GM19324 (cell line): ENCODE measurements around the gene SH3D21.

Experiments
- ATAC-seq: cut with Tn5 transposase; IDR thresholded peaks from one replicate; pipeline ENCODE4 v1.9.1; 2021; ENCODE audit warnings: mild to moderate bottlenecking, moderate library complexity; ENCODE audit not compliant: unreplicated experiment, low FRiP score

The SH3D21 gene

DNA sequence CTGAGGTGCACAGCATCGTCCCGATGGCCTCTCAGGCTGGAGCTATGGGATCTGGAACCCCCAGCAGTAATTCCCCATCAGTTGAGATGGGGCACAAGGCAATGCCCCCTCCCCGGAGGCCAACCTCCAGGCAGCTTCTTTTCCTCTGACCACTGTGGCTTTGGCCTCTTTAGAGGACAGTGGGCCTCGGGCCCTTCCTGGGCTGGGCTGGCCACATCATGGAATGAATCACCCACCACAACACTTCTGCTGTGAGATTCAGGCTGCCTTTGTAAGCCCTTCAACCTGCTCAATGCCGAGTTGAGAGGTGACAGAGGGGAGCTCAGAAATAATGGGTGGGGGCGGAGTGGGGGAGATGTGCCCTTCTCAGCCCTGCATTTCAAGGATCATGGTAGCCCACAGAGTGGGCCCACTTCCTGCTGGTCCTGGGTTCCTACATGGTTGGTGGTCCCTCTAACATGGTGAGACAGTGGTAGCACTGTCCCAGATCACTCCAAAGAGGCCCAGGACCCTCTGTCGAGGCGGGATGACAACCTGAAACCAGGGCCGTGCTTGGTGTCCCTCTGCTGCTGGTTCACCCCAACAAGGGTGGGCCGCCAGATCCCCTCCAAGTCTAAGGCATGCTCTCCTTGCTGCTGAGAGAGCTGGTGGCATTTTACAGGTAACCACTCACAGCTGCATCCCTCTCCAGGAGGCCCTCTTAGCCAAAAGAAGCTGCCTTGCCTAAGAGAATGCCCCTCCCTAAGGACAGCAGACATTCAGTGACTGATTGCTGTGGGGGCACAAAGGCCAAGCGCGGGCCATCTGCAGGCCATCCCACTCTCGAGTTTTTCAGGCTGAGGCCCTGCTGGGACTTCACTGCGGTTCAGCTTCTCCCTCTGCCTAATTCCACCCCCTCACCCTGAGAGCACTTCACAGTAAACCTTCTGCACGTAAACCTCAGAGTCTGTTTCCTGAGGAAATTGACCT, 47.0 kb downstream of the SH3D21 start:
- ATAC-seq = no peak

DNA sequence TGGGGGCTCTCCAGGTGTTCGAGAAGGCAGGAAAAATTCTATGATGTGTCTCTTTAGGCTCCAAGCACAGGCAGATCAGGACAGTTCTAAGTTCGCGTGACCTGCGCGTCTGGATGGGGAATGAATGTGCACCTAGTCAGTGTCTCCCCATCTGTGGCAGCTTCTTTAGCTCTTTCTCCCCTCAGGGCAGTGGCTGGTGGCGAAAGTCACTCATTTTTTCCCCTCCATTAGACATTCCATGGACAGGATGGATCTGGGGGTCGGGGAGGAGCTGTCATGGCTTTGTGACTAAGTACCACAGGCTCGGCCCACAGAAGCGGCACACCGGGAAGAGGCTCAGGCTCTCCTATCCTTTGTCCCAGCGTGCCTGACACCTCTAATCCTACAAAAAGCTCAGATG, 48.3 kb downstream of the SH3D21 start:
- ATAC-seq = no peak

DNA sequence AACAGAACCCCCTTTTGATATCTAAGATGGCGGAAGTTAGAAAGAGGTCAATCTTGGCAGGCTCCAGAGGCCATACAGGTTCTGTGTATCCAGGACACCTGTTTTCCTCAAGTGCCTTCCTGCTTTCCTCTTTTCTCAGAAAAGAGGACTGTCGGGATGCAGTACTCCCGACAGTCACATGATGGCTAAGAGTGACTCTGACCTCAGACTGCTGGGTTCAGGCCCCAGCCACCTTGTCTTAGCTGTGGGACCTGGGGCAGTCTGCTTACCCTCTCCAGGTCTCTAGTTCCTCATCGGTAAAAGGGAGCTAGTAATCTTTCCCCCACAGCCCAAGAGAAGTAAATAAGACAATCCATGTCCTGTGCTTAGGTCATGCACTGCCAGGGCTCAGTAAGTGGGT, 49.6 kb downstream of the SH3D21 start:
- ATAC-seq = no peak

DNA sequence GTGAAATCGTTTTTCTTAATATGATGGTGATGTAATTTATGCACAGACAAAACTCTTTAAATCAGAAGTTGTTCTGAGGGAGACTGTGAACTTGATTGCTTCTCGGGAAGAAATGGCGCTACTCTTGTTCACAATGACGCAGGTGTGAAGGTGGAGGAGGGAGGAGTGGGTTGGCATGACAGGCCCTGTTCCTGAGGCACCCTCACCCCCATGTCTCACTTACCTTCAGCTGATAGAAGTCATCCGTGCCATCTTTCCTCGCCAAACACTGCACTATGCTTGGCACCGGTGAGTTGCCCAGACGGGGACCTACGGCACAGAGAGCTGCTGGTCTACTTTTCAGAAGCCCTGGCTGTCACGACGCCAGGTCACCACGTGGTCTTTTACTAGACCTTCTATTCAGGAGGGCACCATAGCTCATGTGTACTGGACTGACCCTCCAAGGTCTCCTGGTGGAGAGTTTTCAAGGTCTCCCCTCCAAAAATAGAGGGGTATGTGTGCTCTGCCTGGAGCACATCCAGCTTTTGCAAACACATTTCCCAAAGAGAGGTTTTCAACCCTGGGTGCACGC, 52.4 kb downstream of the SH3D21 start:
- ATAC-seq = no peak

DNA sequence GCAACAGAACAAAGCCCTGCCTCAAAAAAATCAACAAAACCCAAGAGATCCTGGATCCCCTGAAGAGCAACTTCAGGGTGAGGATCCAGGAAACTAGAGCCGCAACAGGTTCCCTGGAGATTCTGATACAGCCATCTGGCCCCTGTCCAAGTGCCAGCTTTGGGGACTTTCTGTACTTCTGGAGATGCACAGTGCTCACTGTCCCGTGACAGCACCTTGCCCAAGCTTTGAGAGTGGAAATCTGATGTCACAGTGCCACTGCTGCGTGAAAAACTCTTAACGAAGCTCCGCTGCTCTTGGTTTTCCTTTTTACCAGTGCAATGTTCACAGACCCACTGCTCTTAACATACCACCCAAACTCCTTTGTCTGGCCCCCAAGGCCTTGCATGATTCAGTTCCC, 53.2 kb downstream of the SH3D21 start:
- ATAC-seq = no peak

DNA sequence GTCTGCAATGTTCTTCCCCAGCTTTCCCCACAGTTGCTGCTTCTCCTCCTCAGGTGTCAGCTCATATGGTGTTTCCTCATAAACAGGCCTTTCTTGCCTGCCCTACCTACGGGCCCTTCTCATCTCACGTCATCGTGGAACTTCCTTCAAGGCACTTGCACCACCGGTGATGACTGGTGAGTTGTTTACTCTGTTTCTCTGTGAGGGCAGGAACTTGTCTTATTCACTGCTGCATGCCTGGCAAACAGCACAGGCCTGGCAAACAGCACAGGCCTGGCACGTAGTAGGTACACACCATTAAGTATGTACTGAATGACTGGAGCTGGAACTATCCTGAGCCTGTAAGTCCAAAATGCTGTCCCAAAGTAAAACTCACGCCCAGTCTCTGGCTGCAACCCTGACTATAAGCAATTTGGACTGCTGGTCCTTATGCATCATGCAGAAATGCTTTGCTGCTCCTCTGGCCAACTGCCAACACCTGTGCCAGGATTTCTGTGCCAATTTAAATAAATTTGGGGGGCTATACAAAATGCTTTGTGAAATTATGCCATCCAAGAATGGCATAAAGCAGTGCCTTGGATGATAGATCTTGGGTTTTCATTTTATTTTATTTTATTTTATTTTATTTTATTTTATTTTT, 53.9 kb downstream of the SH3D21 start:
- no peak for ATAC-seq

DNA sequence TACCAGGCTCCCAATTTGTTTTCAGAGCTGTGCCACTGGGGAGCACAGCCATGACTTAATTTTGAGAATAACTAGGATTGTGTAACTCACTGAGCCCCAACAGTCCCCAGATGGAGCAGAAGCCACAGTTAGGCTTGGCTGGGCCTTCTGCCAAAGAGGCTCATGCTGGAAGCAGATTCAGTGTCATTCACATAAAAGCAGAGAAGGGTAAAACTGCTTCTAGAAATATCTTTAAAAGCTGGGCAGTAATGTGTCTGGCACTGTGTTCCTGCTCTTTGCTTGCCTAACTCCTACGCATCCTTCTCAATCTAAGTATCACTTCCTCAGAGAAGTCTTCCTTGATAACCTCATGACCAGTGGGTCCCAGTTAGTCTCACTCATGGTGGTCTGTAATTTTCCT, 59.2 kb downstream of the SH3D21 start:
- no peak for ATAC-seq

DNA sequence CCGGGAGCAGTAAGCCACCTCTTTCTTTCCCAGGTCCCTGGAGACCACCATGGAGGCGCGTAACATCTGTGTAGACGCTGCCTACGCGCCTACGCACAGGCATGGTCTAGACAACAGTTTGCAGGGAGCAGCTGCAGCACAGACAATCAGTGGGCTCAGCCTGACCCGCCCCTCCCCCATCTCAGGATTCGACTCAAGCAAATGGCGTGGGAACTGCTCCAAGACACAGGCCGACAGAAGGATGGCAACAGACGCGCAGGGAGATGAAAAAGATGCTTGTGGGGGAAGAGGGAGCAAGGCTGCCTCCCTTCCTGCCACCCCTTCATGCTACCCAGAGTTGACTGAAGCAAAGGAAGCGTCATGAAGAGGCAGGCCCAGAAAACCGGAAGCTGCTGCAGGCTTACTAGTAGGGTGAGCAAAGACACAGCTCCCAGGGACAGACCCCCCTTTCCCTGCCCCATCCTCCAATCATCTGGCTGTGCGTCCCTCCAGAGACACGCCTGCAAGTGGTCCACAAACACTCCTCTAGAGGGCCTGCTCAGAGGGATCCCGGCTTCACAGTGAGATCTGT, 60.0 kb downstream of the SH3D21 start:
- no peak for ATAC-seq

DNA sequence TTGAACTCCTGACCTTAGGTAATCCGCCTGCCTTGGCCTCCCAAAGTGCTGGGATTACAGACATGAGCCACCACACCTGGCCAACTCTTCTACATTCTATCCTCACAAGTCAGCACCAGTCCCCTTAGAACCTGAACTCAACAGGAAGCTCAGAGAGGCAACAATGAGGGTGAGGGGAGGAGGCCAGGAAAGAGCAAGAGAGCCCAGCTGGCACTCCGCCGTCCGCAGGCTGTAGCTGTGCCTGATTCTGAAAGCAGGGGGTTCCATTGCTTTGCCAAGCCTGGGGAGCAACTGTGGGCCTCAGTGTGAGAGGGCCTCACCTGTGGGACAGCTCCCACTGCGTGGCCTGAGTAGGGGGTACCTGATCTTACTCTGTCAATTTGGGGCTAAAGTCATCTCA, 60.9 kb downstream of the SH3D21 start:
- no peak for ATAC-seq

DNA sequence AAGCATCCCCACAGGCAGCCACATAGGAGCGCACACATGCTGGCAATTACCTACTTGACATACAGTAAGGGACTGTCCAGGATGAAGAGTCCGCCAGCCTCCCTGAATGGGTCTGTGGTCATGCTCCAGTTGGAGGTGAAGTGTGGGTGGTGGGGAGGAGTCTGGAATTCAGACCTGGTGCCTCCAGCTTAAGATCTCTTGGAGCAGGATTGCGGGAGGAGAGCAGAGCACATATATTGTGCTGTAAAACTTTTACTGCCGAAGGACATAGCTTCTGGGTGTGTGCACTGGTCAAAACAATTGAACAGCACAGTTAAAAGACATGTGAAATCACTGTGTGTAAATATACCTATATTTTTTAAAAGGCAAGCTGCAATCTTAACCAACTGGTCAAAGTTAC, 61.6 kb downstream of the SH3D21 start:
- ATAC-seq = no peak

DNA sequence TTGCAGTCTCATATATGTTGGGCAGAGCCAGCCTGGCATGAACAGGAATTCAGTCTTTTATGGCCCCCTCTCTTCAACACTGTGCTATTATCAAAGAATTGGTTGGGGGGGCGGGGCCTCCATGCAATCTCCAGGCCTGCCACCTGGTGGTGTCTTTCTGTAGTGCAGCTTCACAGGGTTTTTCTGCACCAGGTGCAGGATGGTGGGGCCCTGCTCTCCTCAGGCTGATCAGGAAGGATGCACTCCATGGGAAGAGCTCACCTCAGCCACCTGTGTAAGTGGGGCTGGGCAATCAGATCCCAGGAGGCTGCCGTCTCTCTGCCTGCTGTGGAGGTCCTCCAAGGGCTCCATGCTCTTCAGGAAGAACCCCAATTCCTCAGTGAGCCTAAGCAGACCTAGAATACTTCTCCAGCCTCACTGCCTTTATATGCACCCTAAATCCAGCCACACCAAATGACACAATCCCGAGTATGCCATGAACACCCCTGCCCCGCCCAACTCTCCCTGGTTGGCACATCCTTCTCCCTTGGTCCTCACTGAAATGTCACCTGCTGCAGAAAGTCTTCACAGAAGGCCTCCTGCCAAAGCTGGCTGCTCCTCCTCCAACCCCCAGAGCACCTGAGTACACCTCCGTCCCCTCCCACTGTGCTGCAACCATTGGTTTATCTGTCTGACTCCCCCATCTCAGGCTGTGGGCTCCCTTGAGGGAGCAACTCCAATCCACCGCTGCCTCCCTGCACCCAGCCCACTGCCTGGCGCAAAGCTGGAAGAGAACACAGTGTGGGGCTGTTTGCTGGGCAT, 63.1 kb downstream of the SH3D21 start:
- no peak for ATAC-seq
